Endothelial cell of umbilical vein (primary cell): ENCODE results near the gene C2orf69. TPM values are rescaled to one million over a fixed set of nuclear protein-coding genes. Genes with fewer than 3 reads are reported as not detected.

Experiments used
- BruUV-seq: library from RNA; stranded (reverse); fragments of 400-500 nt; replicated peaks from 2 replicates; lab custom pipeline; 2021; lab: Mats Ljungman, UMichigan
- CTCF ChIA-PET: fragments of 300-600, 350-600 bp; sonication (Branson Sonifier 250); formaldehyde crosslinking; loops from one replicate; lab custom pipeline; 2021; ENCODE audit warnings: antibody characterized with exemption, inconsistent platforms; lab: Charles Lee
- POLR2A ChIA-PET: fragments of 300-600, 350-600 bp; sonication (Branson Sonifier 250); formaldehyde crosslinking; loops from one replicate; lab custom pipeline; 2021; ENCODE audit warnings: antibody characterized with exemption, inconsistent platforms; lab: Charles Lee
- DNase-seq: peaks from one replicate; pipeline ENCODE4 v3.0.0-alpha.2; 2011; ENCODE audit warnings: low read depth, low spot score
- FAIRE-seq: peaks from 2 replicates; lab custom pipeline; 2011; peaks lifted over from hg19 to GRCh38; lab: Jason Lieb, UNC
- H2AFZ ChIP-seq: 2 replicates; pipeline ENCODE4 v1.6.0; 2012; ENCODE audit warnings: low read depth, low read length, control low read depth, inconsistent platforms
- H3K27ac ChIP-seq: 2 replicates; pipeline ENCODE4 v1.5.1; 2011; ENCODE audit warnings: low read depth, mild to moderate bottlenecking, control low read depth, low read length, moderate library complexity; ENCODE audit not compliant: insufficient read depth
- H3K27me3 ChIP-seq, 2 experiments: 2 replicates each; pipeline versions ENCODE4 v1.6.0 to v1.6.1; 2011; ENCODE audit warnings: low read length in 2 of 2, mixed read lengths in 1 of 2; ENCODE audit not compliant: control insufficient read depth in 2 of 2, insufficient read depth in 2 of 2
- H3K36me3 ChIP-seq, 2 experiments: 2 replicates in 1 of 2; 3 replicates in 1 of 2; pipeline ENCODE4 v1.5.1; 2011; ENCODE audit warnings: low read length in 2 of 2, mild to moderate bottlenecking in 1 of 2, moderate library complexity in 1 of 2; ENCODE audit not compliant: control insufficient read depth in 2 of 2, insufficient read depth in 2 of 2; ENCODE audit errors: extremely low read depth in 1 of 2
- H3K4me1 ChIP-seq: 3 replicates; pipeline ENCODE4 v1.5.1; 2011; ENCODE audit warnings: mild to moderate bottlenecking, low read length; ENCODE audit not compliant: control insufficient read depth, insufficient read depth; ENCODE audit errors: extremely low read depth
- H3K4me2 ChIP-seq: 2 replicates; pipeline ENCODE4 v1.6.1; 2011; ENCODE audit warnings: low read length, control low read depth, mixed read lengths; ENCODE audit not compliant: insufficient read depth
- H3K4me3 ChIP-seq, 3 experiments: fragments of 200-600 bp in 1 of 3; sonication (generic), shearing (Covaris generic) in 1 of 3; replicated peaks in 1 of 3; 2 replicates each; pipeline ENCODE4 v1.5.1; 2011 to 2016; ENCODE audit warnings: control low read depth in 3 of 3, low read length in 3 of 3, mild to moderate bottlenecking in 2 of 3, inconsistent platforms in 1 of 3, low read depth in 1 of 3, moderate library complexity in 1 of 3; ENCODE audit not compliant: insufficient read depth in 1 of 3
- H3K79me2 ChIP-seq: 2 replicates; pipeline ENCODE4 v1.6.0; 2012; ENCODE audit warnings: low read length, inconsistent platforms; ENCODE audit not compliant: control insufficient read depth, insufficient read depth
- H3K9ac ChIP-seq: replicated peaks from 2 replicates; pipeline ENCODE3; 2011; ENCODE audit warnings: low read length, control low read depth; ENCODE audit not compliant: insufficient read depth; ENCODE audit errors: extremely low read depth
- H3K9me1 ChIP-seq: replicated peaks from 3 replicates; pipeline ENCODE4 v1.6.0; 2011; ENCODE audit warnings: mild to moderate bottlenecking, low read length; ENCODE audit not compliant: control insufficient read depth, insufficient read depth; ENCODE audit errors: extremely low read depth
- H3K9me3 ChIP-seq: replicated peaks from 2 replicates; pipeline ENCODE4 v1.5.1; 2012; ENCODE audit warnings: low read length, inconsistent platforms; ENCODE audit not compliant: control insufficient read depth, insufficient read depth
- H4K20me1 ChIP-seq: replicated peaks from 2 replicates; pipeline ENCODE3; 2011; ENCODE audit warnings: mild to moderate bottlenecking, low read length; ENCODE audit not compliant: control insufficient read depth, insufficient read depth; ENCODE audit errors: extremely low read depth
- EZH2 ChIP-seq: IDR thresholded peaks from 2 replicates; pipeline ENCODE4 v1.6.1; 2012; ENCODE audit warnings: borderline replicate concordance, low read depth, mild to moderate bottlenecking, moderate library complexity, low read length, inconsistent platforms; ENCODE audit not compliant: severe bottlenecking
- FOS ChIP-seq: IDR thresholded peaks from 2 replicates; pipeline ENCODE4 v1.6.1; 2011; ENCODE audit warnings: mild to moderate bottlenecking, low read length, moderate library complexity, borderline replicate concordance; ENCODE audit not compliant: insufficient read depth
- GATA2 ChIP-seq: IDR thresholded peaks from 2 replicates; pipeline ENCODE4 v1.7.0; 2011; ENCODE audit warnings: low read depth, mild to moderate bottlenecking, moderate library complexity, mixed read lengths, low read length; ENCODE audit not compliant: insufficient read length, insufficient read depth
- JUN ChIP-seq: IDR thresholded peaks from 2 replicates; pipeline ENCODE4 v1.6.1; 2011; ENCODE audit warnings: borderline replicate concordance, low read depth; ENCODE audit not compliant: insufficient read length, insufficient read depth
- MYC ChIP-seq: IDR thresholded peaks from one replicate; pipeline ENCODE4 v1.6.1; 2011; ENCODE audit warnings: mild to moderate bottlenecking, low read depth, low read length
- POLR2A ChIP-seq: IDR thresholded peaks from 2 replicates; pipeline ENCODE4 v1.6.1; 2012; ENCODE audit warnings: low read depth, mild to moderate bottlenecking, control low read depth, low read length
- POLR2AphosphoS5 ChIP-seq: IDR thresholded peaks from 2 replicates; pipeline ENCODE4 v1.6.1; 2012; ENCODE audit warnings: low read depth, mild to moderate bottlenecking, control low read depth, low read length, moderate library complexity; ENCODE audit not compliant: insufficient read depth
- dilution Hi-C: fragments of 300-500 bp; cut with MboI; formaldehyde crosslinking; loops from one replicate; pipeline ENCODE4 v1.15.0; 2019; ENCODE audit warnings: low sequenced_read_pairs; ENCODE audit not compliant: extremely low pct_ligation_motif_present
- intact Hi-C: fragments of 100-400 bp; cut with micrococcal nuclease; formaldehyde crosslinking; loops from one replicate; pipeline ENCODE4 v1.10.0; 2022
- polyA plus RNA-seq, 4 experiments: library from polyadenylated mRNA; depleted of rRNA in 3 of 4; stranded (reverse) in 3 of 4; unstranded in 1 of 4; fragments of >200 nt; gene quantifications; 2 replicates each; pipeline versions ENCODE4 v1.2.1 to v1.2.3, GENCODE V29; 2011 to 2012; ENCODE audit warnings: missing spikeins in 1 of 4
- total RNA-seq: library from RNA; stranded (reverse); gene quantifications from 2 replicates; pipeline ENCODE4 v1.2.3, GENCODE V29; 2021
- TF ChIP-seq, protein P1 (sequence below): IDR thresholded peaks from 2 replicates; pipeline ENCODE4 v1.6.1; 2011; ENCODE audit not compliant: insufficient read depth, insufficient read length
- TF ChIP-seq, protein P2 (sequence below), 2 donors: IDR thresholded peaks; 1 replicate in 1 of 2; 2 replicates in 1 of 2; pipeline ENCODE4 v1.5.1; 2011; ENCODE audit warnings: low read length in 2 of 2, mild to moderate bottlenecking in 2 of 2, moderate library complexity in 2 of 2, control low read depth in 1 of 2, inconsistent platforms in 1 of 2, low read depth in 1 of 2; ENCODE audit not compliant: insufficient read depth in 1 of 2; ENCODE audit errors: extremely low read depth in 1 of 2

Gene C2orf69
- total and polyA plus RNA-seq, 2 donors (not counting 3 experiments of a cell fraction or from before 2014, with no cell fraction given): 1.7 to 12.9 TPM

DNA sequence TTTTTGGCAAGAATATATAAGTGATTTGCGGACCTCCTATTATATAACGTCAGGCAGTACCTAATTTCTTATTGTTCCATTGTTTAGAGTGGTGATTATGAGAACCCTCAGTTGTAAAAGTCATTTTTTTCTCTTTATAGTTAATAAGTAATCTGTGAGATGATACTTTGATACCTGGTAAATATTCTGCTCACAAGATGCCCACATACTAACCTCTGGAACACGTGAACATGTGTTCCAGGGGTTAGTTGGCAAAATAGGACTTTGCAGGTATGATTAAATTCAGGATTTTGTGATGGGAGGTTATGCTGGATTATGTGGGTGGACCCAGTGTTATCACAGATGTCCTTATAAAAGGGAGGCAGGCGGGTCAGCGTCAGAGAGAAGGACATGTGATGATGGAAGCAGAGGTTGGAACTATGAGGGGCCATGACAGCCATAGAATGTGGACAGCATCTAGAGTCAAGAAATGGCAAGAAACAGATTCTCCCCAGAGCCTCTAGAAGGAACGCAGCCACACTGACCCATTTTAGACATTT is 61.1 kb downstream of the C2orf69 start:
- no peak overlapping the region for H3K4me3 ChIP-seq
- no peak overlapping the region for H2AFZ ChIP-seq
- H3K4me1 ChIP-seq: no peaks in the 10 kb centered on the region
- H3K9me1 ChIP-seq: no peaks in the 10 kb centered on the region
- no peaks in the 10 kb centered on the region for H3K36me3 ChIP-seq
- CTCF ChIA-PET: interaction anchor here (2.1 to 7.4 kb wide), 4 partner anchors 511 to 763 kb away, joined by 11 to 149 read pairs (median 63); no protein-coding TSS in a partner anchor
- intact Hi-C loops (no loop called here), dilution Hi-C loops (no loop called here)
- H3K27ac ChIP-seq: no peak overlapping the region
- DNase-seq (no peak), FAIRE-seq (no peak)
- H3K9me3 ChIP-seq: no peaks in the 10 kb centered on the region
- POLR2A ChIA-PET: no interaction called here
- H3K4me2 ChIP-seq: no peak overlapping the region
- H4K20me1 ChIP-seq: no peaks in the 10 kb centered on the region
- TF ChIP-seq POLR2A (no peak), EZH2 (no peak), GATA2 (no peak), MYC (no peak), FOS (no peak), POLR2AphosphoS5 (no peak), JUN (no peak)
- TF ChIP-seq, protein P1, sequence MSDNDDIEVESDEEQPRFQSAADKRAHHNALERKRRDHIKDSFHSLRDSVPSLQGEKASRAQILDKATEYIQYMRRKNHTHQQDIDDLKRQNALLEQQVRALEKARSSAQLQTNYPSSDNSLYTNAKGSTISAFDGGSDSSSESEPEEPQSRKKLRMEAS: no peak
- TF ChIP-seq, protein P2, sequence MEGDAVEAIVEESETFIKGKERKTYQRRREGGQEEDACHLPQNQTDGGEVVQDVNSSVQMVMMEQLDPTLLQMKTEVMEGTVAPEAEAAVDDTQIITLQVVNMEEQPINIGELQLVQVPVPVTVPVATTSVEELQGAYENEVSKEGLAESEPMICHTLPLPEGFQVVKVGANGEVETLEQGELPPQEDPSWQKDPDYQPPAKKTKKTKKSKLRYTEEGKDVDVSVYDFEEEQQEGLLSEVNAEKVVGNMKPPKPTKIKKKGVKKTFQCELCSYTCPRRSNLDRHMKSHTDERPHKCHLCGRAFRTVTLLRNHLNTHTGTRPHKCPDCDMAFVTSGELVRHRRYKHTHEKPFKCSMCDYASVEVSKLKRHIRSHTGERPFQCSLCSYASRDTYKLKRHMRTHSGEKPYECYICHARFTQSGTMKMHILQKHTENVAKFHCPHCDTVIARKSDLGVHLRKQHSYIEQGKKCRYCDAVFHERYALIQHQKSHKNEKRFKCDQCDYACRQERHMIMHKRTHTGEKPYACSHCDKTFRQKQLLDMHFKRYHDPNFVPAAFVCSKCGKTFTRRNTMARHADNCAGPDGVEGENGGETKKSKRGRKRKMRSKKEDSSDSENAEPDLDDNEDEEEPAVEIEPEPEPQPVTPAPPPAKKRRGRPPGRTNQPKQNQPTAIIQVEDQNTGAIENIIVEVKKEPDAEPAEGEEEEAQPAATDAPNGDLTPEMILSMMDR (IDR thresholded peaks at IDR 0.05; ENCODE audit: extremely low read depth in 1 of 2, insufficient read depth in 1 of 2, low read depth in 1 of 2, low read length in 2 of 2): no peak
- no peaks in the 10 kb centered on the region for H3K79me2 ChIP-seq
- H3K9ac ChIP-seq: no peak overlapping the region
- H3K27me3 ChIP-seq: no peaks in the 10 kb centered on the region
- BruUV-seq: no TSS peak
